Upper lobe of right lung (tissue), 1 donor: ENCODE results near the gene ANKRD12. TPM values are rescaled to one million over a fixed set of nuclear protein-coding genes. Genes with fewer than 3 reads are reported as not detected.

Experiments
- ATAC-seq: fragments of 200-7000 bp; cut with Tn5 transposase; one replicate; pipeline ENCODE4 v1.9.1; 2020; ENCODE audit warnings: mild to moderate bottlenecking, moderate library complexity
- DNase-seq: peaks from one replicate; pipeline ENCODE4 v3.0.0-alpha.2; 2020
- H3K27ac ChIP-seq: fragments of 200-600 bp; one replicate; pipeline ENCODE4 v1.8.0; 2022
- H3K27me3 ChIP-seq: fragments of 200-600 bp; one replicate; pipeline ENCODE4 v1.8.0; 2022; ENCODE audit warnings: mild to moderate bottlenecking
- H3K36me3 ChIP-seq: fragments of 200-600 bp; one replicate; pipeline ENCODE4 v1.8.0; 2022
- H3K4me1 ChIP-seq: fragments of 200-600 bp; one replicate; pipeline ENCODE4 v1.8.0; 2022
- H3K4me3 ChIP-seq: fragments of 200-600 bp; one replicate; pipeline ENCODE4 v1.8.0; 2022; ENCODE audit warnings: mild to moderate bottlenecking
- H3K9me3 ChIP-seq: fragments of 200-600 bp; one replicate; pipeline ENCODE4 v1.8.0; 2022
- intact Hi-C: fragments of 100-400 bp; cut with DNase I; formaldehyde crosslinking; loops from one replicate; pipeline ENCODE4 v1.11.0; 2022
- total RNA-seq: library from RNA; stranded (reverse); fragmentation: NEBNext Ultra II Directional; extraction: Animal tissue kit (Norgen Biotek cat#: 25700); gene quantifications from one replicate; pipeline ENCODE4 v1.2.1, GENCODE V29; 2021
- TF ChIP-seq, protein P1 (sequence below): fragments of 200-600 bp; IDR thresholded peaks from one replicate; pipeline ENCODE4 v1.8.0; 2022; ENCODE audit warnings: antibody characterized with exemption
- donor health status: DM: no; HTN: yes; CAD: no; lungs with severe emphysema.

The ANKRD12 gene
- total RNA-seq, 1 donor from 2014 or later = 74.2 TPM

DNA sequence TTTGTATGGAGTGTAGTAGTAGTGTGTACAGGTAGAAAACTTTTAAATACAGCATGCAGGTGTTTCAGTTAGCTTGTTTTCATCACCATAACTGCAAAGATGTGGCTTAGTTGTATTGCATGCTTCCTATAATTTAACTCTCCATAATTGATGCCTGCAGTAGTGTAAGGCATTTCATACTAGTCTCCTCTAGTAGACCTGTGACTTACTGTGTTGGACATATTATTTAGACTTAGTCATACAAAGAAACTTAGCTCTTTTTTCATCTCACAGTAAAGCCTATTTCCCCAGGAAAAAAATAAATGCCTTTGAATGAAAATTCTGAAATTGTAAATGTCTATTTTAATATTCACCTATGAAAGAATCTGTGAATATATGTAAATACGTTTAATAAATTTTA is 145.2 kb downstream of the ANKRD12 start:
- H3K4me1 ChIP-seq = no peaks in the 10 kb centered on the region
- TF ChIP-seq, protein P1, sequence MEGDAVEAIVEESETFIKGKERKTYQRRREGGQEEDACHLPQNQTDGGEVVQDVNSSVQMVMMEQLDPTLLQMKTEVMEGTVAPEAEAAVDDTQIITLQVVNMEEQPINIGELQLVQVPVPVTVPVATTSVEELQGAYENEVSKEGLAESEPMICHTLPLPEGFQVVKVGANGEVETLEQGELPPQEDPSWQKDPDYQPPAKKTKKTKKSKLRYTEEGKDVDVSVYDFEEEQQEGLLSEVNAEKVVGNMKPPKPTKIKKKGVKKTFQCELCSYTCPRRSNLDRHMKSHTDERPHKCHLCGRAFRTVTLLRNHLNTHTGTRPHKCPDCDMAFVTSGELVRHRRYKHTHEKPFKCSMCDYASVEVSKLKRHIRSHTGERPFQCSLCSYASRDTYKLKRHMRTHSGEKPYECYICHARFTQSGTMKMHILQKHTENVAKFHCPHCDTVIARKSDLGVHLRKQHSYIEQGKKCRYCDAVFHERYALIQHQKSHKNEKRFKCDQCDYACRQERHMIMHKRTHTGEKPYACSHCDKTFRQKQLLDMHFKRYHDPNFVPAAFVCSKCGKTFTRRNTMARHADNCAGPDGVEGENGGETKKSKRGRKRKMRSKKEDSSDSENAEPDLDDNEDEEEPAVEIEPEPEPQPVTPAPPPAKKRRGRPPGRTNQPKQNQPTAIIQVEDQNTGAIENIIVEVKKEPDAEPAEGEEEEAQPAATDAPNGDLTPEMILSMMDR = no peak
- no peaks in the 10 kb centered on the region for H3K27me3 ChIP-seq
- H3K4me3 ChIP-seq = no peak overlapping the region
- no peaks in the 10 kb centered on the region for H3K9me3 ChIP-seq
- no peak for DNase-seq
- ATAC-seq = no peak
- no peak overlapping the region for H3K27ac ChIP-seq
- H3K36me3 ChIP-seq = peaks cover 43% of the 10 kb centered on the region
- intact Hi-C loops = no loop called here

DNA sequence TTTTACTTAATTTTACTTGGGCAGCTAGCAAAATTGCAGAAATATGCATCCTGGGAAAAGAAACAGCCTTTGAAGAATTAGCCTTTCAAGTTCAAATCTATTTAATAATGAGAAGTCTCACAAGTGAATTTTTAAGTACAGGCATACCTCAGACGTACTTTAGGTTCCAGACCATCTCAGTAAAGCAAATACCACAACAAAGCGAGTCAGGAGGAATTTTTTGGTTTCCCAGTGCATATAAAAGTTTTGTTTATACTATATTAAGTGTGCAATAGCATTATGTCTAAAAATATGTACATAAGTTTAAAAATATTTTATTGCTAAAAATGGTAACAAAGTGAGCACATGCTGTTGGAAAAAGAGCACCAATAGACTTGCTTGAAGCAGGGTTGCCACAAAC is 147.2 kb downstream of the ANKRD12 start:
- H3K36me3 ChIP-seq = peaks cover 26% of the 10 kb centered on the region
- no peak overlapping the region for H3K4me3 ChIP-seq
- H3K4me1 ChIP-seq = no peaks in the 10 kb centered on the region
- no peaks in the 10 kb centered on the region for H3K27me3 ChIP-seq
- ATAC-seq (no peak), DNase-seq (no peak)
- intact Hi-C loops = no loop called here
- TF ChIP-seq, protein P1 = no peak
- H3K9me3 ChIP-seq = no peaks in the 10 kb centered on the region
- H3K27ac ChIP-seq = no peak overlapping the region

DNA sequence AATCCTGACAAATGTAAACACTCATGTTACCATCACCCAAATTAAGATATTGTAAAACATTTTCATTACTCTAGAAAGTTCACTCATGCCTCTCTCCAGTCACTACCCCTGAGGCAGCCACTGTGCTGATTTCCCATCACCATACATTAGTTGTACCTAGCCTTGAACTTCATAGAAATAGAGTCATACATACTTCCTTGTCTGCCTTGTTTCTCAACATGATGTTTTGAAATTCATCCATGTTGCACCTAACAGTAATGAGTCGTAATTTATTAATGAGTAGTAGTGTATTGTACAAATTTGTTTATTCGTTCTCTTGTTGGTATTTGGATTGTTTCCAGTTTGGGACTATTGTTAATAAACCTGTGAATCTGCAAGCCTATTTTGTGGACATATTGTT is 149.0 kb downstream of the ANKRD12 start:
- TF ChIP-seq, protein P1 = no peak
- Histone ChIP-seq H3K27me3 (no peaks in the 10 kb centered on the region), H3K4me3 (no peak overlapping the region), H3K4me1 (no peaks in the 10 kb centered on the region), H3K9me3 (no peaks in the 10 kb centered on the region), H3K27ac (no peak overlapping the region), H3K36me3 (peaks cover 14% of the 10 kb centered on the region)
- ATAC-seq = no peak
- DNase-seq = no peak
- intact Hi-C loops = no loop called here

DNA sequence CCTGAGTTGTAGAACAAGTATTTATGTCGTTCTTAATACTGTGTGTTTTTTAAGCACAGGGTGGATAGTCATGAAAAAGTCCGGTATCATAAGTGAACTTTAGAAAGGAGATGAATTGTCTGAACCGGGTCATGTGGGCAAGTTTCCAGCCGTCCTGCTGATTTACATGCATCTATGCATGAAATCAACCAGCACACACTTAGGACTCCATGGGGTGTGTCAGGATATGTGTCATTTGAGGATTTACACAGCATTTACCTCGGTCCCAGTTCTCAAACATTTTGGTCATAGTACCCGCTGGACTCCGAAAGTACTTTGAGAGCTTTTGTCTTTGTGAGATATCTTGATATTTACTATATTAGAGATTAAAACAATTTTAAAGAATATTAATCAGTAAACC is 150.5 kb downstream of the ANKRD12 start:
- H3K27me3 ChIP-seq = no peaks in the 10 kb centered on the region
- H3K36me3 ChIP-seq = peaks cover 9% of the 10 kb centered on the region
- H3K4me3 ChIP-seq = no peak overlapping the region
- ATAC-seq = no peak
- H3K27ac ChIP-seq = no peak overlapping the region
- H3K4me1 ChIP-seq = no peaks in the 10 kb centered on the region
- intact Hi-C loops = no loop called here
- TF ChIP-seq, protein P1 = no peak
- no peaks in the 10 kb centered on the region for H3K9me3 ChIP-seq
- DNase-seq = no peak

DNA sequence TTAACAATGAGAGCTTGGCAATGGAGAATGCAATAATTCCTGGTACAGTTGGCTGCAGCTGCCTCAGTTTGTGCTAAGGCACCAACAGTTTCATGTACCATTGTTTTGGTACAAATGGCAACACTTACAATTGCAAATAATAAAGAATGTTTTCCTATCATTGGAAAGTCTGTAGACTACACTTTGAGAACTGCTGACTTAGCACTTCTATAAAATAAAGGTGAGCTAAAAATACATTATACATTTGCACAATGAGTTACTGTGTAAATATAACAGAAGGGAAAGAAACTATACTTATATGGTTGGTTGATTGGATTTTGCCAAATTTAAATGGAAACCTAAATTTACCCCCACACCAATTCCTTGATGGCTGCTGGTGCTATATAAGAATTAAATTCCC is 153.1 kb downstream of the ANKRD12 start:
- no peak overlapping the region for H3K4me3 ChIP-seq
- ATAC-seq (no peak), DNase-seq (no peak)
- H3K9me3 ChIP-seq = peaks cover 10% of the 10 kb centered on the region
- intact Hi-C loops = no loop called here
- H3K4me1 ChIP-seq = no peaks in the 10 kb centered on the region
- no peaks in the 10 kb centered on the region for H3K27me3 ChIP-seq
- TF ChIP-seq, protein P1 = no peak
- no peaks in the 10 kb centered on the region for H3K36me3 ChIP-seq
- H3K27ac ChIP-seq = no peak overlapping the region

DNA sequence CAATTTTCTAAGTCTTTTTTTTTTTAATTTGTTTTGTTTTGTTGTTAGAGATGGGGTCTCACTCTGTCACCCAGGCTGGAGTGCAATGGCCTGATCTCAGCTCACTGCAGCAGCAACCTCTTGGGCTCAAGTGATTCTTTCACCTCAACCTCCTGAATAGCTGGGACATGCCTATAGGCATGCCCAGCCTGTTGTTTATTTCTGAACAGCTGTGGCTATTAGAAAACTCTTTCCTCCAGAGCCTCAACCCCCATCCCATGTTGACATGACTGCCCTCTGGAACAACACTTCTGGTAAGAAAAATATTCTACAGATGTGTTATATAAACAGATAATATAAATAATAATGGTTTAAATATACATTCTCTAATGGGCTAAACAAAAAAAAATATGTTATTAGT is 153.6 kb downstream of the ANKRD12 start:
- H3K4me3 ChIP-seq = no peak overlapping the region
- no peak overlapping the region for H3K27ac ChIP-seq
- intact Hi-C loops = no loop called here
- no peak for ATAC-seq
- TF ChIP-seq, protein P1 = no peak
- H3K4me1 ChIP-seq = no peaks in the 10 kb centered on the region
- DNase-seq = no peak
- no peaks in the 10 kb centered on the region for H3K36me3 ChIP-seq
- no peaks in the 10 kb centered on the region for H3K27me3 ChIP-seq
- H3K9me3 ChIP-seq = peaks cover 10% of the 10 kb centered on the region
